GM19467 (cell line): ENCODE measurements around the gene MRPS15.

Source experiments
- ATAC-seq: cut with Tn5 transposase; IDR thresholded peaks from one replicate; pipeline ENCODE4 v1.9.1; 2021; ENCODE audit warnings: mild to moderate bottlenecking, moderate library complexity; ENCODE audit not compliant: unreplicated experiment

Gene MRPS15

GRCh38 chr1:36421649-36422048 is 42.5 kb downstream of the MRPS15 start:
- no peak for ATAC-seq

GRCh38 chr1:36420836-36421317 is 43.3 kb downstream of the MRPS15 start:
- peak; percentile 69 for ATAC-seq

- no peak for ATAC-seq
These were observed 43.8 kb downstream of the MRPS15 start for GRCh38 chr1:36420409-36420808.

- ATAC-seq = no peak
These were observed 44.6 kb downstream of the MRPS15 start for GRCh38 chr1:36419569-36419968.

GRCh38 chr1:36419140-36419539 is 45.0 kb downstream of the MRPS15 start:
- ATAC-seq = no peak

- no peak for ATAC-seq
These were observed 46.3 kb downstream of the MRPS15 start for GRCh38 chr1:36417931-36418330.

- no peak for ATAC-seq
These were observed 48.4 kb downstream of the MRPS15 start for GRCh38 chr1:36415661-36416326.

GRCh38 chr1:36414384-36414783 is 49.8 kb downstream of the MRPS15 start:
- ATAC-seq = no peak

GRCh38 chr1:36411674-36412648 is 52.2 kb downstream of the MRPS15 start:
- ATAC-seq = no peak

- no peak for ATAC-seq
These were observed 55.7 kb downstream of the MRPS15 start for GRCh38 chr1:36408479-36408878.

- no peak for ATAC-seq
These were observed 57.7 kb downstream of the MRPS15 start for GRCh38 chr1:36406440-36406839.
